ENCODE data around the gene MEIS1.
"Not testable (repeated sequence)": the region's sequence is repeated elsewhere in the genome, so short reads cannot be mapped to it uniquely, and the experiment has no call there.

The MEIS1 gene

GRCh38 chr2:66434679-66435548, at the start of gene MEIS1:
Gene MEIS1, plus strand, starts transcription at chr2:66435125. Its CDS starts 732 bp downstream, at chr2:66435857.
- FAIRE-seq, result peak; percentile 72

- FAIRE-seq, result no peak
These were observed 47.7 kb upstream of the MEIS1 start for GRCh38 chr2:66387016-66387753.

GRCh38 chr2:66389651-66390131, 45.2 kb upstream of the MEIS1 start:
- peak; percentile 4 for FAIRE-seq

GRCh38 chr2:66390152-66390551, 44.8 kb upstream of the MEIS1 start:
- FAIRE-seq, result no peak

- no peak for FAIRE-seq
These were observed 44.1 kb upstream of the MEIS1 start for GRCh38 chr2:66390811-66391210.

DNA sequence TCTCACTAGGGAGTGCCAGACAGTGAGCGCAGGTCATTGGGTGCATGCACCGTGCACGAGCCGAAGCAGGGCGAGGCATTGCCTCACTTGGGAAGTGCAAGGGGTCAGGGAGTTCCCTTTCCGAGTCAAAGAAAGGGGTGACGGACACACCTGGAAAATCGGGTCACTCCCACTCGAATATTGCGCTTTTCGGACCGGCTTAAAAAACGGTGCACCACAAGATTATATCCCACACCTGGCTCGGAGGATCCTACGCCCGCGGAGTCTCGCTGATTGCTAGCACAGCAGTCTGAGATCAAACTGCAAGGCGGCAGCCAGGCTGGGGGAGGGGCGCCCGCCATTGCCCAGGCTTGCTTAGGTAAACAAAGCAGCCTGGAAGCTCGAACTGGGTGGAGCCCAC, 43.7 kb upstream of the MEIS1 start:
- not testable (repeated sequence) for FAIRE-seq

GRCh38 chr2:66405473-66405872, 29.5 kb upstream of the MEIS1 start:
- no peak for FAIRE-seq

- no peak for FAIRE-seq
These were observed 26.0 kb upstream of the MEIS1 start for GRCh38 chr2:66408905-66409304.

DNA sequence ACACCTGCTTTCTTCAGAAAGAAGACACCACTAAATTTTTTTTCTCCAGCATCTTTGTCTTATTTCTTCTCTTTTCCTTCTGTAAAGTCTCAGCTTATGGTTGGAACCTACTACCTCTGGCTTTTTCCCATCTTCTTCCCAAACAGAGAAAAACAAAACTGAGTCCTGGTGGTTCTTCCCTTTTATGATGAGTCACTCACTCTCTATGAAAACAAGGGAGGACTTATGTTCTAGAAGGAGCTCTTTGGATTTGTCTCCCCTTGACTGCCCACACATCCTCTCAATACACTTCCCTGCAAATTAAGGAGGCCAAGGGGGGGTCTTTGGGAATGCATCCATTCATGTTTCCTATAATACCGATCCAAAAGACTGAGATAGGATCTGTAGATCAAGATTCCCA, 22.1 kb upstream of the MEIS1 start:
- no peak for FAIRE-seq

DNA sequence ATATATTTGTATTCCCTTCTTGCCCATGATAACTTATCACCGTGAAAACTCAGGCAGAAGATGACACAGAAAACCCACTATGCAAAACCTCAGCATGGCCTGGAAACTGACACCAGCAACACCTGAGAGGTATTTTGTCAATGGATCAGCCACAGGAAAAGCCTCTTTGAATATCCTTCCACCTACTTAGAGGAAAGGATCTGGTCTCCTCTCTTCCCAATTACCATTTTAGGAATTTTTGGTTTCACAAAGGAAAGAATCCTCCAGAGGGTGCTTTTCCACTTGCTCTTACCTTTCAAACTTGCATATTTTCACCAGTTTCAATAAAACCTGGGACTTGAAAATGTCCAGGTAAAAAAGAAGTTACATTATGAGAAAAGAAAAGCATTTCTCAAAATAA, 20.0 kb upstream of the MEIS1 start:
- FAIRE-seq, result no peak

GRCh38 chr2:66418381-66418780, 16.5 kb upstream of the MEIS1 start:
- no peak for FAIRE-seq

DNA sequence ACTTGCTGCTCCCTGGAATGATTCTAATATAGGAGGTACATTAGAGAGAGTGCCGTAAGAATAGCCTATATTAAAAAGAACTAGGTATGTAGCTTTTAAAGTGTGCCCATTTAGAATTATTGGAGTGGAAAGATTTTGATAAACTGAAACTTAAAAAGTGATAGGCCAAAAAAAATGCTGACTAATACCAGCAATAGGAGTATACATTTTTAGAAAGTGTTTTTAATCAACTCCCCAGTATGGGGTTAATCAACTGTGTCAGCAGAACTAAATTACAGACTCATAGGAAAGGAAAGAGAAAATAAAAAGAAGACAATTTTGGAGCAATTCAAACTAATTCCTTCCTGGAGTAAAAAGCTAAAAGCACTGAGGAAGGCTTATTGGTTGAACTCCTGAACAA, 13.3 kb upstream of the MEIS1 start:
- no peak for FAIRE-seq

- FAIRE-seq, result no peak
These were observed 11.4 kb upstream of the MEIS1 start for GRCh38 chr2:66423391-66424124.

DNA sequence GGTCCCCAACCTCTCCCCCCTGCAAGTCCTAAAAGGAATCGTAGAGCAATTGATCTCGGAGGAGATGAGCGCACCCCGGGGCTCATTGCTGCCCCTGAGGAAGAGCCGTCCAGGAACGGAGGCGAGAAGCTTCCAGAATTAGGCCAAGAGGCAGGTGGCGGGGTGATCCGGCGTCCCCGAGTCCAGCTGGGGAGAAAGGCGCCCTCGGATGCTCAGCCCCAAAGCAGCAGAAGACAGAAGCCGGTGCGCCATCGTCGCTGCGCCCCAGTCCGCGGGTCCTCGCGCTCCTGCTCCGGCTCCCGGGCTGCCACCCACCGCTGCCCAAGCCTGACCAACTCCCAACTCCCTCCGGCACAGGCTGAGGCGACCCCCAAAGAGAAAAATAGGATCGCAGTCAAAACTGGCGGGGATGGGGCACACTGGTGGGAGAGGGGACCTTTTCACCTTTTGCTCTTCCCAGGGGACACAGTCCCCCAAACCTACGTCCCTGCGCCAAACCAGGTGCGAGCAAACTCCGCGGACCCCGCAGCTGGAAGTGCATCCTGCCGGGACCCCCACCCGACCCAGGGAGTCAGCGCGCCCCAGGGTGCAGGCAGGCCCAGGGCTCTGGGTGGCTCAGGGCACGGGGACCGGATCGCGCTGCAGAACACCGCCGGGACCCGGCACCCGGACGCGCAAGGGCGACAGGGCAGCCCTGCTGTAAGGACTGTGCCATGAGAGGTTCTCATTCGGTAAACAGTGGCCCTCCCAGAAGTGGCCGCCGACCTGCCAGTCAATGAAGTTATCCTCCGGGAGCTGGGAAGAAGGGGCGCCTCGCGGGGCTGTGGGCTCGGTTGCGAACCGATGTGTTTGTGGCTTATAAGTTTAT, 8.4 kb upstream of the MEIS1 start:
- FAIRE-seq, result no peak

- FAIRE-seq, result no peak
These were observed 7.6 kb upstream of the MEIS1 start for GRCh38 chr2:66427300-66427699.

DNA sequence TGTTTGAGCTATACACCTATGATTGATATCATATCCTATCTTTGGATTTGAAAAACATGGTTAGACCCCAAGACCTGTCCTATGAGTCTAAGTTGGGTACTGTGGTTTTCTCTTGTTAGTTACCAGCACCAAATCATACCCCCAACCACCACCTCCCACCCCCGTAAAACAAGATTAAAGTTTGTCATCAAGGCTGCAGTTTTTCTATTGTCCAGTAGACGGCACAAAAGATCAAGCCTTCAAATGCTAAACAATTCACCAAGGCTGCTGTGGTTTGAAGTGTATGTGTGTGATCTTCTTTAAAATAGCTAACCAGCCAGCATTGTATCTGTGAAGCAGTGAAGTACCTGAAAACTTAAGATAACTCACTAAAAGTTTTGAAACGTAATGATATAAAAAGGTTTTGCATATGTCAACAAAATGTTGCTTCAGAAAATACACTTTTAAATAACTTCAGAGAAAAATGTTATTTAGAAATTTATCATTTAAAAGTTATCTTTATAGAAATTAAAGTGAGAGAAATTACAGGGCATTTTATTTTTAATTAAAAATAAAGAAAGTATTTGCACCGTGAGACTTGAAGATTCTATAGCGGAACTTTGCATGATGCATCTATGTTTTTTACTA, 5.8 kb upstream of the MEIS1 start:
- peak; percentile 83 for FAIRE-seq

DNA sequence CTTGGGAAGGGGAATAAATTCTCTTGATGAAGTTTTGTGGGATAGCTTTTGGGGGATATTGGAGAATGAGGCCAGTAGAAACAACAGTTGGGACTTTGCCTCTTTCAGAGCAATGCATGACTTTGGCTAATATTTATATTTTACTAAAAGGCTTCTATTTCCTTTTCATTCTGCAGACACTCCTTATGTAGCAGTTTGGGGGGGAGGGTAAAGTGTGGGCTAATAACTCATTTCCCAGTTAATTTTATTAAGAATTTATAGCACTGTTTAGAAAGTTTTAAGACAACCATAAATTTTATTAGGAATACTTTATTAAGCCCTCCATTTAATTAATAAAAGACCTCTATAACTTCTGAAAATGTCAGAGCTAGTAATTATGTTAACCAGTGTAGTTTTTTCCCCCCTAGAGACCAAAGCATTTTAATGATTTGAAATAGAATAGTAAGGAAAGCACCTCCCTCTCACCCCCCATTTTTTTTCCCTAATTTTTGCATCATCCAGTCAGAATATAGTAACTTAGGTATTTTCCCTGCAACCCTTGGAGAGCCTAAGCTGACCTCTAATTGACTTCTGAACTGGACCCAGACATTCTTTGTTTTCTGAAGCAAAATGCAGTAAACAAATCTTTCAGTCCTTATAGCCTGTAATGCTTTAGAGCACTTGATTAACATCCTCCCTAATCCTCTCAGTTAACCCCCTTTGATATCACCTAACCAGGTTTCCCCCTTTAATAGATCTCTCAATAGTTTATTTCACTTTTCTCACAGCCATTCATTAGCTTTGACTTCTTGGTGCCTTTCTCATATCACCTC, 5.0 kb upstream of the MEIS1 start:
- FAIRE-seq, result peak; percentile 35

DNA sequence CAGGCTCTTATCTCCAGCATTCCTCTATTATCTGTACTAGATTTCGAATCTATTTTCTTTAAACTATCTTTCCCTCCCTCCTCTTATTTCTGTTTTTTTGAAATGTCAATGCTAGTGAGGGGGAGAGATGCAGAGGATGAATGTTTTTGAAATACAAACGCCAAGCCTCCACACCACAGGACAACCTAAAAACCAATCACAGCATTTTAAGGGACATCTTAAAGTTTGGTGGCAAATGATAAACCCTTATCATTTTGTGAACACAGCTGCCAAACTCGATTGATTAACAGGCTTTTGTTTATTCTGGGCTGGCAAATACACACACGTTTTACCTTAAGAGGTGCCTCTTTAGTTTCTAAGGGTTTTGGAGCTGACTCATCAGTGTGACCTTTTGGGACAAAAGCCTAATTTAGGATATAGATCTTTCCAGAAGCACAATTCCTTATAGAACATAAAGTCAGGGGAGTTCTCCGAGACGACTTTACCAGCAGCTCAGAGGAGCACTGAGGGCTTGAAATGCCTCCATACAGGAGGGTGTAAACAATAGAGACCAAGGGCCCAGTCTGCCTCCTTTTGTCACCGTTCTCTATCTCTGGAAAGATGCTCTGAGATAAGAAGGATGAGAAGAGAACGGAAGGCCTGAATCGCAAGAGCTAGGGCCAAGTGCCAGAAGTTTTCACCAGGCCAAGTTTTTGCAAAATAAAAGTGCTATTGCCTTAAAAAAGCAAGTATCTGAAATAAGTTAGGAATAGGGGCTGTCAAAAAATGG, 4.2 kb upstream of the MEIS1 start:
- no peak for FAIRE-seq

- FAIRE-seq, result no peak
These were observed 3.7 kb upstream of the MEIS1 start for GRCh38 chr2:66431274-66431642.
